GM19239 (cell line): ENCODE results near the gene CTSZ.

Source experiments
- DNase-seq: peaks from one replicate; pipeline ENCODE4 v3.0.0; 2011; ENCODE audit warnings: low spot score; ENCODE audit not compliant: insufficient read length
- FAIRE-seq: peaks from 2 replicates; lab custom pipeline; 2011; peaks lifted over from hg19 to GRCh38; lab: Jason Lieb, UNC

CTSZ gene

DNA sequence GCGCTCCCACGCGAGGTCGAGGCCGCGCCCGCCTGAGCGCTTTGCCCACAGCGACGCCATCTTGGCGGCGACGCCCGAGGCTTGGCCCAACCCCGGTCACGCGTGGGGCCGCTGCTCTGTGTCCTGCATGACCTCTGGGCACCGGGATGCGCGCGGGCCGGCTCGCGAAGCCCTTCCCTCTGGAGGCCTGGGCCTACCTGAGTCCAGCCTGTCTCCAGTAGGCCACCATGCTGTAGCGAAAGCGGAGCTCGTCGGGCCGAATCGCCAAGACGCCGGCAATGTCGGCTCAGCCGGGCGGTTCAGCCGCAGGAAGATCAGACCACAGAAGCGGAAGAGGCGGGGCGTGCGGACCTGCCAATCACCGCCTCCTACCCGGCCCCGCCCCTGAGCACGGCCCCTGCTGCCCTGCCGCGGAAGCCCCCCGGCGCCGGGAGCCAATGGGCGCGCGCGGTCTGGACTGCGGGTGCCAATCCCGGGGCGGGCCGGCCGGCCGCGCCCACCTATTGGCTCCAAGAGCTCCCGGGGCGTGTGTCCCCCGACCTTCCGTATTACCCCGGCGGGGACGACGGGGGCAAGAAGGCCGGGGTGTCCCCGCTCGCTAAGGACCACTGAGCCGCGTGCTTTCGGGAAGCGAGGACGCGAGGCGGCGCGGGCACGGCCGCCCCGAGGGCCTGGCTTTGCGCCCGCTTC lies 25.1 kb upstream of the CTSZ start, which contains the start of gene ATP5F1E:
Gene ATP5F1E (minus strand): TSS at position 313 of the 690 bp plus-strand sequence. CDS start 84 bp downstream, at position 229.
- peak; percentile 40 for FAIRE-seq

DNA sequence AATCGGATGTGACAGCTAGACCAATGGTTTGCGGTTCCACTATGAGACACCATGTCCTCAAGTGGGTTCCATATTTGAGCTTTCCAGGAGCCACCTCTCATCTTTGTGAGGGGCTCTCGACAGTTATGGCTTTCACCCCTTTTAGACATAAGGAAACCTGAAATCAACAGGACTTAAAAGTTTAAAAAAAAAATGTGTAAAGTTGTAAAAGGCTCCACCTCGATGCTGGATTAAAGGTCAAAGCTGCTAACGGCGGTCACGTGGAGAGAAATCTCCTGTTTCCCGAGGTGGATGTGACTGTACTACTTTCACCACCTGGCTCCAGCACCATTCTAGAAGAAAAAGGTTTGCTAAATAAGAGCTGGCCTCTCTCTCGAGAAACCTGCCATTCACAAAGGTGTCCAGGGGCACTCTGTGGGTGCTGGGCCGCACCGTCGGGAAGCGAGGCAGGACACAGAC lies 24.5 kb upstream of the CTSZ start:
- no peak for FAIRE-seq
- no peak for DNase-seq

More for the DNA sequence above, 25.1 kb upstream of the CTSZ start, which contains the start of gene ATP5F1E:
- peak; percentile 84 for DNase-seq

DNA sequence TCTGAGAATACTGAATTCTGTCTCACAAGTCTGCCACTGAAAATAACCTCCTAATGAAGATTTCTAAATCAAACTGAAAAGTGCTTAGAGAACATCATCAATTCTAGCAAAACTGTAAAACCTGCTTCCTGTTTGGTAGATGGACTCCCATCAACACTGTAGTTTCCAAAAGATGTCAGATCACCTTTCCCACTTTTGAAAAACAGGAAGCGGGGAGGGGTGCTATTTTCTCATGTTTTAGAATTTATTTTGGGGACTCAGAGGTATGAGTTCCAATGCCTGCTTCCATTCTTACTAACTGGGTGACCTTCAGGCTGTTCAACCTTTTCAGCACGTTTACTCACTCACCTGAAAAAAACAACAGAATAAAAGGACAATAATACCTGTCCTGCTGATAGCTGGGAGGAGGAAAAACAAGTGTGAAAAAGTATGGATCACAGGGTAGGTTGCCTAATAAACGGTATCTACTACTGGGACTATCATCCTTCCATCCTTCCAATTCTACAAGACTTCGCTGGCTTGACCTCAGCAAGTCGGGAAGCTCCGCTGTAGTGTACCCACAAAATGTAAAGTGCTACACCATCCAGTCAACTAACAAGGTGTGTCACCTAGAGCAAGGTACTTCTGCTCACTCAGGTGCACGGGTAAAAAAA lies 24.0 kb upstream of the CTSZ start:
- FAIRE-seq (peak; percentile 52), DNase-seq (no peak)

DNA sequence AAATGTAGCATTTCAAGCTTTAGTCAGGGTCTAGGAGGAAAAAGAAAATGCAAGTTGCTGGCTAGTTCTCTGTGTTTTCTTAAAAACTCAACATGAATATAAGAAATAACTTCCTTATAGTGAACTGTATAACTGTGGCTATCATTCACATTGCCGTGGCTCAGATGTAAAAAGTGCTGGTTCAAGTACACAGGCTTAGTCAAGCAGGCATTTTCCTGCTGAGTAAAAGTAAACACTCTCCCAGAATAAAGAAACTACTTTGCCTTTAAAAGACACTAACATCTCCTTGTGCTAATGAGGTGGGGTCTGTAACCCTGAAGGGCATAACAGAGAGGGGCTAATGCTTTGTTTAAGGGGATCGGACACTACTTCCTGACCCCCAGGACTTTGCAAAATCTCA lies 21.8 kb upstream of the CTSZ start:
- FAIRE-seq (no peak), DNase-seq (no peak)

GRCh38 chr20:59027741-59028320 lies 20.8 kb upstream of the CTSZ start:
- no peak for DNase-seq
- FAIRE-seq: no peak

GRCh38 chr20:59026904-59027740 lies 20.1 kb upstream of the CTSZ start:
- DNase-seq: no peak
- no peak for FAIRE-seq

- no peak for FAIRE-seq
- no peak for DNase-seq
These were observed 18.5 kb upstream of the CTSZ start for GRCh38 chr20:59025511-59025910.

DNA sequence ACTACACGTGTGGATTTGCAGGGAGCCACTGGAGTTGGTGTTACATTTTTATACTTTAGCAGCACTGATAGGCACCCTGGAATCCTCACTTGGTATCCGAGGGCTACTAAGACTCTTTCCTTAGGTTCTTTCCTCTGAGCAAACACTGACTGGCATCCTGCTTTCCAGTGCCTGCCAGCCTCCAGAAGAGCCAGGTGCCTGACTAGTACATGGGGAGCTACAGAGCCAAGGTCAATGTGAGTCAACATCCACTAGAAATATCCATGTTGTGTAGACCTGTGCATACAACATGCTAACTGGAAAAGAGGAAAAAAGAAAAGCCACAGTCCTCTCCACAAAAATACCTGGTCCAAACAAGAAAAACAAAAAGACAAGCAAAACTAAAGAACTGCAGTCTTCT lies 18.0 kb upstream of the CTSZ start:
- FAIRE-seq: no peak
- no peak for DNase-seq

DNA sequence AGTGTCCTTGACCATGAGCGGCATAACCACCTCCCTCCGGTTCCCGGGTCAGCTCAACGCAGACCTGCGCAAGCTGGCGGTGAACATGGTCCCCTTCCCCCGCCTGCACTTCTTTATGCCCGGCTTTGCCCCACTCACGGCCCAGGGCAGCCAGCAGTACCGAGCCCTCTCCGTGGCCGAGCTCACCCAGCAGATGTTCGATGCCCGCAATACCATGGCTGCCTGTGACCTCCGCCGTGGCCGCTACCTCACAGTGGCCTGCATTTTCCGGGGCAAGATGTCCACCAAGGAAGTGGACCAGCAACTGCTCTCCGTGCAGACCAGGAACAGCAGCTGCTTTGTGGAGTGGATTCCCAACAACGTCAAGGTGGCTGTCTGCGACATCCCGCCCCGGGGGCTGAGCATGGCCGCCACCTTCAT lies 17.1 kb upstream of the CTSZ start:
- FAIRE-seq (no peak), DNase-seq (no peak)

GRCh38 chr20:59023616-59024015 lies 16.6 kb upstream of the CTSZ start:
- DNase-seq: no peak
- FAIRE-seq: no peak

GRCh38 chr20:59022754-59023153 lies 15.7 kb upstream of the CTSZ start:
- no peak for DNase-seq
- no peak for FAIRE-seq

- FAIRE-seq (no peak), DNase-seq (no peak)
These were observed 14.0 kb upstream of the CTSZ start for GRCh38 chr20:59020938-59021551.

DNA sequence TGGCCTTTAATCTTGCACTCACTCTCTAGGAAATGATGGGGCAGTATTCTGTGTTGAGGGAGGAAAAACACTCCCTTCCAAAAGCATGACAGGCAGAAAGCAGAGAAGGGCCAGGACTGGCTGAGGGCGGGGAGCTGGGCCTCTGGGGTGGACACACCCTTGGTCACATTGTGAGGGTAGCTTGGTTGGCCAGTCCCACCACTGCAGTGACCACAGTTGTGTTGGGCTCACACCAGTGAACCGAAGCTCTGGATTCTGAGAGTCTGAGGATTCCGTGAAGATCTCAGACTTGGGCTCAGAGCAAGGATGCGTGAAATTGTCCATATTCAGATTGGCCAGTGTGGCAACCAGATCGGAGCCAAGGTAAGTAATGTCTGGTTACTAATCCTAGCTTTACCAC lies 12.2 kb upstream of the CTSZ start, which contains the start of gene TUBB1:
Gene TUBB1 (plus strand): TSS at position 213 of the 400 bp plus-strand sequence. CDS start 94 bp downstream, at position 307.
- FAIRE-seq: no peak
- no peak for DNase-seq

- FAIRE-seq (no peak), DNase-seq (no peak)
These were observed 11.8 kb upstream of the CTSZ start for GRCh38 chr20:59018817-59019216.

DNA sequence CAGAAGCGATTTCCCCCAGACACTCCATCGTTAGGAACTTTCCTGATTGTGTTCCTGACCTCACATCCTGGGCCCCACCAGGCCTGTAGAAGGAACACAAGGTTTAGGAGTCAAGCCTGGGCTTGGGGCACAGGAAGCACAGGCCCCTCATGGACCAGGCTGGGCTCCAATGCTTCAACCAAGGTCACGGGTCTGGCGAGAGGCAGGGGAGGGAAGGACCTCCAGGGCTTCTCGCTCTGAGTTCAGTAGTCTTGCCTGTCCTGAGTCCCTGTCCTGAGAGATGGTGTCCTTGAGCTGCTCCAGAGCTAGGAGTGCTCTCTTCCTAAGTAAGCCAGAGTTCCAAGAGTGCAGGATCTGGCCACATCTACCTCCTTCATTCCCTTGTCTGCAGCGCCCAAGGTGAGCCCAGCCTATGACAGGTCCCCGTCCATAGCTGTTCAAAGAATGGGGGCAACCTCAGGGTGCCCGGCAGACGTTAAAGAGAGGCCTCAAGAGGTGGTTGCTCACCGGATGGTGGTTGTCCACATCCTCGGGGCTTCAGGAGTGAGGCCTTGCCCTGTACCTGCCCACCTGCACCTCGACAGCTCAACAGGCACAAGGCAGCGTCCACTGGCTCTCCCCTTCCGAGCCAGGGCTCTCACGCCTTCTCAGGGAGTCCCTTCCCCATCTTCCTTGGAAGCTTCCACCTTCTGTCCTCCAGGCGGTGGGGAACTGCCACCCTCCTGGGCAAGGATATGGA lies 10.6 kb upstream of the CTSZ start:
- DNase-seq: no peak
- FAIRE-seq: no peak

GRCh38 chr20:59016795-59017492 lies 9.9 kb upstream of the CTSZ start:
- no peak for DNase-seq
- no peak for FAIRE-seq

DNA sequence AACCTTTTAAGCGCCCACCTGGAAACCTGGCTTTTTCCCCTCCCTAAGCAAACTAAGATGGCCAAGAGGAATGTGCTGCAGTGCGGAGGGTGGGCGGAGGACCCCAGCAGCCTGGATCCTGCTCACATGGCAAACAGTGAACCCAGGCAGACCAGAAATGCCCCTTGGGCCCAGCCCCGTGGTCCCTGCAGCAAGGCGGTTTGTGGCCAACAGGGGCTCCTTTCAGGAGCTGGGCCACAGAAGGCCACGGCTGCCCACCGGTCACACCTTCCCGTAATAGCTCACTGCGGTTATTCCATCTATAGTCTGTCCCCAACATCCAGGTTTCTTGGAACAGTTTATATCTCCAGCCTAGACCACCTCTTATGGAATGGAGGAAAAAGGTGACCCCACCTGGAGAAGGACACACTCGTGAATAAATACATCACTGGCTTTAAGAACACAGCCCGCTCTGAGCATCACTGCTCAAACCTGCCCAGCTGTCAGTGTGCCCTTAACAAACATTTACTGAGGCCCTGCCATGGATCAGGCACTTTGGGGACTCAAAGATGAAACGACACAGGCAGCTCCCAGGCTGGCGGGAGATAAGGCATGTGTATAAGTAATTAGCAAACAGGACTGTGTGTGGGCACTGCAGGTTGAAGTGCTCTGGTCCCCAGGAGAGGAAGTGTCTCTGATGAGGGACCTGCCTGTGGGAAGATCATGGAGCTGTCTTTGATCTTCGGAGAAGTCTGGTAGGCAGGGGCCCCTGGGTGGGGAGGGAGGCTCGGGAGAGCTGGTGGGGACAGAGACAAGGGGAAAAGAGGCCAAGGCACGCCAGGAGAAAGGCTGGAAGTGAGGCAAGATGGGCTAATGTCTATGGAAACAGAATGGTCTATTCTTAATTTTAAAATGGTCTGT lies 9.0 kb upstream of the CTSZ start:
- FAIRE-seq (no peak), DNase-seq (no peak)

- DNase-seq: no peak
- FAIRE-seq: no peak
These were observed 8.4 kb upstream of the CTSZ start for GRCh38 chr20:59015411-59015810.
